SIG-M5 (cell line): ENCODE data around the gene PHYHD1.

Experiments used
- DNase-seq: peaks from one replicate; lab custom pipeline; 2025; lab: John Stamatoyannopoulos, UW

Gene PHYHD1

GRCh38 chr9:128901379-128901778 lies 19.4 kb upstream of the PHYHD1 start:
- no peak for DNase-seq

- DNase-seq: no peak
These were observed 19.0 kb upstream of the PHYHD1 start for GRCh38 chr9:128901822-128902221.

GRCh38 chr9:128902351-128903078 lies 18.3 kb upstream of the PHYHD1 start:
- no peak for DNase-seq

GRCh38 chr9:128903079-128903461 lies 17.7 kb upstream of the PHYHD1 start:
- no peak for DNase-seq

GRCh38 chr9:128903871-128904620 lies 16.7 kb upstream of the PHYHD1 start:
- no peak for DNase-seq

- DNase-seq: no peak
These were observed 14.8 kb upstream of the PHYHD1 start for GRCh38 chr9:128905964-128906363.

GRCh38 chr9:128906741-128907140 lies 14.0 kb upstream of the PHYHD1 start:
- DNase-seq: no peak

GRCh38 chr9:128908372-128908771 lies 12.4 kb upstream of the PHYHD1 start:
- DNase-seq: no peak

GRCh38 chr9:128909859-128910258 lies 10.9 kb upstream of the PHYHD1 start:
- no peak for DNase-seq

- DNase-seq: no peak
These were observed 9.9 kb upstream of the PHYHD1 start for GRCh38 chr9:128910906-128911305.

GRCh38 chr9:128911529-128912035 lies 9.2 kb upstream of the PHYHD1 start:
- DNase-seq: no peak

- no peak for DNase-seq
These were observed 8.4 kb upstream of the PHYHD1 start for GRCh38 chr9:128912270-128912853.

- DNase-seq: no peak
These were observed 7.5 kb upstream of the PHYHD1 start for GRCh38 chr9:128913048-128913900.

- DNase-seq: no peak
These were observed 6.6 kb upstream of the PHYHD1 start for GRCh38 chr9:128913995-128914772.

- no peak for DNase-seq
These were observed 4.6 kb upstream of the PHYHD1 start for GRCh38 chr9:128916204-128916603.

GRCh38 chr9:128916745-128917144 lies 4.0 kb upstream of the PHYHD1 start:
- DNase-seq: no peak

- DNase-seq: no peak
These were observed 3.5 kb upstream of the PHYHD1 start for GRCh38 chr9:128917151-128917849.

- DNase-seq: no peak
These were observed 1.9 kb upstream of the PHYHD1 start for GRCh38 chr9:128918921-128919320.

GRCh38 chr9:128919402-128920089 lies 1.2 kb upstream of the PHYHD1 start:
- no peak for DNase-seq
